ENCODE data around the gene PTPRR. TPM values are rescaled to one million over a fixed set of nuclear protein-coding genes. Genes with fewer than 3 reads are reported as not detected.

The PTPRR gene
- total and polyA plus RNA-seq, 10 of the 15 experiments (the other 5 are each of a cell fraction or from before 2014, with no cell fraction given): 0.14 to 3.1 (median 0.42) TPM

DNA sequence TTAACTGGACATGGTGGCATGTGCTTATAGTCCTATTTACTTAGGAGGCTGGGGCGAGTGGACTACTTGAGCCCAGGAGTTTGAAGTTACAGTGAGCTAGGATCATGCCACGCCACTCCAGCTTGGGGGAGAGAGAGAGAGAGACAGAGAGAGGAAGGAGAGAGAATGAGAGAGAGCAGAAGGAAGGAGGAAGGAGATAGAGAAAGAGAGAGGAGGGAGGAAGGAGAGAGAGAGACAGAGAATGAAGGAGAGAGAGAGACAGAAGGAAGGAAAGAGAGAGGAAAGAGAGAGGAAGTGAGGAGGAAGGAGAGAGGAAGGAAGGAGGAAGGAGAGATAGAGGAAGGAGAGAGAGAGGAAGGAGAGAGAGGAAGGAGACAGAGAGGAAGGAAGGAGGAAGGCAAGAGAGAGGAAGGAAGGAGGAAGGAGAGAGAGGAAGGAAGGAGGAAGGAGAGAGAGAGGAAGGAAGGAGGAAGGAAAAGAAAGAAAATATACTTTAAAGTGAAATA lies 189.8 kb downstream of the PTPRR start:
- in situ Hi-C loops (cut with MboI): loop anchor here (25.0 kb wide), 1 partner anchor 1007 kb away; no protein-coding TSS in a partner anchor

More for the DNA sequence above, 189.8 kb downstream of the PTPRR start:
- CTCF ChIA-PET: interaction anchor here (0.6 to 2.2 kb wide), 5 partner anchors 32 to 849 kb away, joined by 3 to 7 read pairs (median 4); no protein-coding TSS in a partner anchor
- Histone ChIP-seq H3K27ac (ENCODE audit: control insufficient read depth, insufficient read depth) (no peak overlapping the region), H4K20me1 (ENCODE audit: control insufficient read depth, insufficient read depth) (no peaks in the 10 kb centered on the region), H3K4me2 (ENCODE audit: control insufficient read depth, insufficient read depth) (no peak overlapping the region), H3K36me3 (ENCODE audit: control insufficient read depth in 2 of 2, insufficient read depth in 2 of 2, low read length in 1 of 2) (no peaks in the 10 kb centered on the region), H3K9ac (ENCODE audit: control insufficient read depth, insufficient read depth, low read length) (no peak overlapping the region), H3K79me2 (ENCODE audit: control insufficient read depth, insufficient read depth, low read length) (no peaks in the 10 kb centered on the region), H2AFZ (ENCODE audit: control insufficient read depth, low read depth, low read length) (no peak overlapping the region), H3K27me3 (replicated peaks in 1 of 2; ENCODE audit: control insufficient read depth in 2 of 2, insufficient read depth in 2 of 2, low read length in 1 of 2) (no peaks in the 10 kb centered on the region), H3K9me3 (replicated peaks; ENCODE audit: control insufficient read depth, insufficient read depth, low read length) (no peaks in the 10 kb centered on the region), H3K4me3 (no peak overlapping the region), H3K4me1 (ENCODE audit: control insufficient read depth, insufficient read depth, low read length) (no peaks in the 10 kb centered on the region)
- WGBS (ENCODE audit: insufficient coverage, insufficient replicate concordance, low lambda C conversion rate, missing lambda C conversion rate): 0% methylated on average over 2 of the region's 2 CpGs
- DNase-seq (ENCODE audit: low read depth, low spot score) (no peak), FAIRE-seq (no peak), ATAC-seq (no peak)
- TF ChIP-seq SREBF1 (IDR thresholded peaks at IDR 0.05; ENCODE audit: low read length) (no peak), HCFC1 (IDR thresholded peaks at IDR 0.05; ENCODE audit: low read length) (no peak), ESRRA (IDR thresholded peaks at IDR 0.05; ENCODE audit: low read length) (no peak), TCF12 (IDR thresholded peaks at IDR 0.05; ENCODE audit: low read depth, low read length) (no peak), CBX3 (IDR thresholded peaks at IDR 0.05; ENCODE audit: borderline replicate concordance, low read depth) (no peak), SMAD1 (IDR thresholded peaks at IDR 0.05; ENCODE audit: low read depth, partially characterized antibody) (no peak), ZNF274 (IDR thresholded peaks at IDR 0.05; ENCODE audit: insufficient read depth, insufficient read length) (no peak), CREB1 (IDR thresholded peaks at IDR 0.05; ENCODE audit: low read depth) (no peak), MTA2 (IDR thresholded peaks at IDR 0.05; ENCODE audit: low read depth) (no peak), TCF7 (IDR thresholded peaks at IDR 0.05; ENCODE audit: borderline replicate concordance) (no peak)
- TF ChIP-seq, protein P1, sequence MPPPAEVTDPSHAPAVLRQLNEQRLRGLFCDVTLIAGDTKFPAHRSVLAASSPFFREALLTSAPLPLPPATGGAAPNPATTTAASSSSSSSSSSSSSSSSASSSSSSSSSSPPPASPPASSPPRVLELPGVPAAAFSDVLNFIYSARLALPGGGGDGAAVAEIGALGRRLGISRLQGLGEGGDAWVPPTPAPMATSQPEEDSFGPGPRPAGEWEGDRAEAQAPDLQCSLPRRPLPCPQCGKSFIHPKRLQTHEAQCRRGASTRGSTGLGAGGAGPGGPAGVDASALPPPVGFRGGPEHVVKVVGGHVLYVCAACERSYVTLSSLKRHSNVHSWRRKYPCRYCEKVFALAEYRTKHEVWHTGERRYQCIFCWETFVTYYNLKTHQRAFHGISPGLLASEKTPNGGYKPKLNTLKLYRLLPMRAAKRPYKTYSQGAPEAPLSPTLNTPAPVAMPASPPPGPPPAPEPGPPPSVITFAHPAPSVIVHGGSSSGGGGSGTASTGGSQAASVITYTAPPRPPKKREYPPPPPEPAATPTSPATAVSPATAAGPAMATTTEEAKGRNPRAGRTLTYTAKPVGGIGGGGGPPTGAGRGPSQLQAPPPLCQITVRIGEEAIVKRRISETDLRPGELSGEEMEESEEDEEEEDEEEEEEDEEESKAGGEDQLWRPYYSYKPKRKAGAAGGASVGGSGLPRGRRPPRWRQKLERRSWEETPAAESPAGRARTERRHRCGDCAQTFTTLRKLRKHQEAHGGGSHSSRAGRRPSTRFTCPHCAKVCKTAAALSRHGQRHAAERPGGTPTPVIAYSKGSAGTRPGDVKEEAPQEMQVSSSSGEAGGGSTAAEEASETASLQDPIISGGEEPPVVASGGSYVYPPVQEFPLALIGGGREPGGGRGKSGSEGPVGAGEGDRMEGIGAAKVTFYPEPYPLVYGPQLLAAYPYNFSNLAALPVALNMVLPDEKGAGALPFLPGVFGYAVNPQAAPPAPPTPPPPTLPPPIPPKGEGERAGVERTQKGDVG (CRISPR knock-in tag; IDR thresholded peaks at IDR 0.05): no peak
- TF ChIP-seq, protein P2, sequence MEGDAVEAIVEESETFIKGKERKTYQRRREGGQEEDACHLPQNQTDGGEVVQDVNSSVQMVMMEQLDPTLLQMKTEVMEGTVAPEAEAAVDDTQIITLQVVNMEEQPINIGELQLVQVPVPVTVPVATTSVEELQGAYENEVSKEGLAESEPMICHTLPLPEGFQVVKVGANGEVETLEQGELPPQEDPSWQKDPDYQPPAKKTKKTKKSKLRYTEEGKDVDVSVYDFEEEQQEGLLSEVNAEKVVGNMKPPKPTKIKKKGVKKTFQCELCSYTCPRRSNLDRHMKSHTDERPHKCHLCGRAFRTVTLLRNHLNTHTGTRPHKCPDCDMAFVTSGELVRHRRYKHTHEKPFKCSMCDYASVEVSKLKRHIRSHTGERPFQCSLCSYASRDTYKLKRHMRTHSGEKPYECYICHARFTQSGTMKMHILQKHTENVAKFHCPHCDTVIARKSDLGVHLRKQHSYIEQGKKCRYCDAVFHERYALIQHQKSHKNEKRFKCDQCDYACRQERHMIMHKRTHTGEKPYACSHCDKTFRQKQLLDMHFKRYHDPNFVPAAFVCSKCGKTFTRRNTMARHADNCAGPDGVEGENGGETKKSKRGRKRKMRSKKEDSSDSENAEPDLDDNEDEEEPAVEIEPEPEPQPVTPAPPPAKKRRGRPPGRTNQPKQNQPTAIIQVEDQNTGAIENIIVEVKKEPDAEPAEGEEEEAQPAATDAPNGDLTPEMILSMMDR (IDR thresholded peaks at IDR 0.05 in 2 of 3, conservative IDR thresholded peaks at IDR 0.05 in 1 of 3; ENCODE audit: control insufficient read depth in 2 of 3, extremely low read depth in 1 of 3, insufficient read depth in 1 of 3, low read depth in 3 of 3, low read length in 3 of 3): no peak
- TF ChIP-seq, protein P3, sequence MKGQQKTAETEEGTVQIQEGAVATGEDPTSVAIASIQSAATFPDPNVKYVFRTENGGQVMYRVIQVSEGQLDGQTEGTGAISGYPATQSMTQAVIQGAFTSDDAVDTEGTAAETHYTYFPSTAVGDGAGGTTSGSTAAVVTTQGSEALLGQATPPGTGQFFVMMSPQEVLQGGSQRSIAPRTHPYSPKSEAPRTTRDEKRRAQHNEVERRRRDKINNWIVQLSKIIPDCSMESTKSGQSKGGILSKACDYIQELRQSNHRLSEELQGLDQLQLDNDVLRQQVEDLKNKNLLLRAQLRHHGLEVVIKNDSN (IDR thresholded peaks at IDR 0.05; ENCODE audit: borderline replicate concordance, extremely low read length, insufficient read depth, low read depth, low read length): no peak
- TF ChIP-seq, protein P4, sequence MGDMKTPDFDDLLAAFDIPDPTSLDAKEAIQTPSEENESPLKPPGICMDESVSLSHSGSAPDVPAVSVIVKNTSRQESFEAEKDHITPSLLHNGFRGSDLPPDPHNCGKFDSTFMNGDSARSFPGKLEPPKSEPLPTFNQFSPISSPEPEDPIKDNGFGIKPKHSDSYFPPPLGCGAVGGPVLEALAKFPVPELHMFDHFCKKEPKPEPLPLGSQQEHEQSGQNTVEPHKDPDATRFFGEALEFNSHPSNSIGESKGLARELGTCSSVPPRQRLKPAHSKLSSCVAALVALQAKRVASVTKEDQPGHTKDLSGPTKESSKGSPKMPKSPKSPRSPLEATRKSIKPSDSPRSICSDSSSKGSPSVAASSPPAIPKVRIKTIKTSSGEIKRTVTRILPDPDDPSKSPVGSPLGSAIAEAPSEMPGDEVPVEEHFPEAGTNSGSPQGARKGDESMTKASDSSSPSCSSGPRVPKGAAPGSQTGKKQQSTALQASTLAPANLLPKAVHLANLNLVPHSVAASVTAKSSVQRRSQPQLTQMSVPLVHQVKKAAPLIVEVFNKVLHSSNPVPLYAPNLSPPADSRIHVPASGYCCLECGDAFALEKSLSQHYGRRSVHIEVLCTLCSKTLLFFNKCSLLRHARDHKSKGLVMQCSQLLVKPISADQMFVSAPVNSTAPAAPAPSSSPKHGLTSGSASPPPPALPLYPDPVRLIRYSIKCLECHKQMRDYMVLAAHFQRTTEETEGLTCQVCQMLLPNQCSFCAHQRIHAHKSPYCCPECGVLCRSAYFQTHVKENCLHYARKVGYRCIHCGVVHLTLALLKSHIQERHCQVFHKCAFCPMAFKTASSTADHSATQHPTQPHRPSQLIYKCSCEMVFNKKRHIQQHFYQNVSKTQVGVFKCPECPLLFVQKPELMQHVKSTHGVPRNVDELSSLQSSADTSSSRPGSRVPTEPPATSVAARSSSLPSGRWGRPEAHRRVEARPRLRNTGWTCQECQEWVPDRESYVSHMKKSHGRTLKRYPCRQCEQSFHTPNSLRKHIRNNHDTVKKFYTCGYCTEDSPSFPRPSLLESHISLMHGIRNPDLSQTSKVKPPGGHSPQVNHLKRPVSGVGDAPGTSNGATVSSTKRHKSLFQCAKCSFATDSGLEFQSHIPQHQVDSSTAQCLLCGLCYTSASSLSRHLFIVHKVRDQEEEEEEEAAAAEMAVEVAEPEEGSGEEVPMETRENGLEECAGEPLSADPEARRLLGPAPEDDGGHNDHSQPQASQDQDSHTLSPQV (IDR thresholded peaks at IDR 0.05): no peak
- RAD21 ChIA-PET (ENCODE audit: unreplicated experiment): no interaction called here
- intact Hi-C loops (cut with micrococcal nuclease; ENCODE audit: unreplicated experiment): loop anchor here (2.0 to 10.0 kb wide), 2 partner anchors 852 to 1014 kb away; no protein-coding TSS in a partner anchor
- BruUV-seq (replicated peaks): no TSS peak
- SMC1A ChIA-PET (ENCODE audit: uncharacterized antibody, unreplicated experiment): interaction anchor here (0.6 to 2.4 kb wide), 2 partner anchors 852 to 1182 kb away, joined by 3 to 13 read pairs; no protein-coding TSS in a partner anchor
- POLR2A ChIA-PET: no interaction called here
